Ishikawa (cell line): ENCODE data around the gene SMIM32.
A peak's percentile ranks its signal among the peaks of the same experiment; 100 is the strongest.

Source experiments
- CEBPB ChIP-seq: IDR thresholded peaks from 2 replicates; pipeline ENCODE4 v1.6.1; 2012
- CREB1 ChIP-seq: IDR thresholded peaks from 2 replicates; pipeline ENCODE4 v1.6.1; 2012; ENCODE audit warnings: low read depth
- EGR1 ChIP-seq: IDR thresholded peaks from 2 replicates; pipeline ENCODE4 v1.6.1; 2012
- EP300 ChIP-seq: IDR thresholded peaks from 2 replicates; pipeline ENCODE4 v1.6.1; 2012; ENCODE audit warnings: borderline replicate concordance
- FOXM1 ChIP-seq: IDR thresholded peaks from 2 replicates; pipeline ENCODE4 v1.6.1; 2012; ENCODE audit warnings: low read depth, borderline replicate concordance
- NFIC ChIP-seq: IDR thresholded peaks from 2 replicates; pipeline ENCODE4 v1.6.1; 2012
- RAD21 ChIP-seq: IDR thresholded peaks from 2 replicates; pipeline ENCODE4 v1.6.1; 2012; ENCODE audit warnings: low read depth
- REST ChIP-seq: IDR thresholded peaks from 2 replicates; pipeline ENCODE4 v1.6.1; 2012; ENCODE audit warnings: low read depth, mild to moderate bottlenecking
- TAF1 ChIP-seq: IDR thresholded peaks from 2 replicates; pipeline ENCODE4 v1.6.1; 2012; ENCODE audit warnings: low read depth, mild to moderate bottlenecking
- TCF12 ChIP-seq: IDR thresholded peaks from 2 replicates; pipeline ENCODE4 v1.6.1; 2012; ENCODE audit warnings: low read depth
- TEAD4 ChIP-seq: IDR thresholded peaks from 2 replicates; pipeline ENCODE4 v1.6.1; 2012
- YY1 ChIP-seq: IDR thresholded peaks from 2 replicates; pipeline ENCODE4 v1.6.1; 2012; ENCODE audit warnings: low read depth
- ZBTB7A ChIP-seq: IDR thresholded peaks from 2 replicates; pipeline ENCODE4 v1.6.1; 2012; ENCODE audit warnings: low read depth
- TF ChIP-seq, protein P1 (sequence below): IDR thresholded peaks from 2 replicates; pipeline ENCODE4 v1.6.1; 2012
- TF ChIP-seq, protein P2 (sequence below): IDR thresholded peaks from 2 replicates; pipeline ENCODE4 v1.6.1; 2012

Gene SMIM32

DNA sequence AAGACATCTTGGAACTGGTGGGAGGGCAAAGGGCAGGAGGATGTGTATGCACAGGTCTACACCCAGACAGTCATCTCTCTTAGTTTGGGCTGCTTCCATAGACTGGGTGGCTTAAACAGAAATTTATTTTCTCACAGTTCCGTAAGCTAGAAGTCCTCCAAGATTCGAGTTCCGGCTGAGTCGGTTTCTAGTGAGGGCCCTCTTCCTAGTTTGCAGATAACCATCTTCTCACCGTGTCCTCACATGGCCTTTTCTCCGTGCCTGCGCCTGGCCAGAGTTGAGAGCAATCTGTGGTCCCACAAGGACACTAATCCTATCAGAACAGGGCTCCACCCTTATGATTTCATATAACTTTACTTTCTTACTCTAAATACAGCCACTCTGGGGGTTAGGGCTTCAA lies 4.1 kb downstream of the SMIM32 start:
- TF ChIP-seq REST (no peak), NFIC (no peak), ZBTB7A (no peak), CEBPB (no peak), TCF12 (no peak), RAD21 (no peak), EGR1 (no peak), FOXM1 (no peak), CREB1 (no peak), EP300 (no peak), TAF1 (no peak), TEAD4 (no peak), YY1 (no peak)
- TF ChIP-seq, protein P1, sequence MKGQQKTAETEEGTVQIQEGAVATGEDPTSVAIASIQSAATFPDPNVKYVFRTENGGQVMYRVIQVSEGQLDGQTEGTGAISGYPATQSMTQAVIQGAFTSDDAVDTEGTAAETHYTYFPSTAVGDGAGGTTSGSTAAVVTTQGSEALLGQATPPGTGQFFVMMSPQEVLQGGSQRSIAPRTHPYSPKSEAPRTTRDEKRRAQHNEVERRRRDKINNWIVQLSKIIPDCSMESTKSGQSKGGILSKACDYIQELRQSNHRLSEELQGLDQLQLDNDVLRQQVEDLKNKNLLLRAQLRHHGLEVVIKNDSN, result no peak
- TF ChIP-seq, protein P2, sequence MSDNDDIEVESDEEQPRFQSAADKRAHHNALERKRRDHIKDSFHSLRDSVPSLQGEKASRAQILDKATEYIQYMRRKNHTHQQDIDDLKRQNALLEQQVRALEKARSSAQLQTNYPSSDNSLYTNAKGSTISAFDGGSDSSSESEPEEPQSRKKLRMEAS, result no peak

GRCh38 chr5:136186796-136187195 lies 6.2 kb downstream of the SMIM32 start:
- TF ChIP-seq RAD21 (no peak), YY1 (no peak), CEBPB (no peak), TCF12 (no peak), TAF1 (no peak)

GRCh38 chr5:136185974-136186665 lies 6.8 kb downstream of the SMIM32 start:
- TF ChIP-seq EP300, result no peak
- TF ChIP-seq, protein P1, result 0 out of 2 replicates have a peak, but pooled peaks have one; percentile 40

DNA sequence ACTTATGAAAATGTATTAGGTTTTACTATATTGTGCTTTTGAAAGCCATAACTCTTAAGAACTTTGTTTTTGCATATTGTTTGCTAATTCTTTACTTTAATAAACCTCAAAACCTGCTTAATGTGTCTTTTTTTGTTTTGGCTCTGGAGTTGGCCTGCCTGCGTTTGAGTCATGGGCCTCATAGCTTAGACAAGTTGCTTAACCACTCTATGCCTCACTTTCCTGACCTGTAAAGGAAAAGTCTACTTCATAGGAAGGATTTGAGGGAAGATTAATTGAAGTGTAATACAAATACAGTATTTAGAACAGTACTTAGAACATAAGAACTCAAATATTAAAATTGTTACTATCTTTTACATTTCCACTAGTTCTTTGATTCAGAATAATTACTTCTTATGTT lies 10.3 kb downstream of the SMIM32 start:
- TF ChIP-seq CREB1 (no peak), TEAD4 (no peak)

- TF ChIP-seq REST (no peak), TEAD4 (no peak), RAD21 (peak; percentile 51), FOXM1 (no peak)
- TF ChIP-seq, protein P1, result no peak
Measured at GRCh38 chr5:136174021-136174659, 18.8 kb downstream of the SMIM32 start.

- TF ChIP-seq TCF12, result no peak
- no peak for TF ChIP-seq CREB1
- TF ChIP-seq, protein P2, result no peak
Measured at GRCh38 chr5:136169218-136169617, 23.7 kb downstream of the SMIM32 start.

GRCh38 chr5:136166909-136167308 lies 26.1 kb downstream of the SMIM32 start:
- no peak for TF ChIP-seq CEBPB
